ENCODE measurements around the gene INTS4. TPM values are rescaled to one million over a fixed set of nuclear protein-coding genes. Genes with fewer than 3 reads are reported as not detected.
"Not testable (repeated sequence)": the region's sequence is repeated elsewhere in the genome, so short reads cannot be mapped to it uniquely, and the experiment has no call there.

The INTS4 gene
- polyA plus RNA-seq, 1 donor = 30.3 TPM

DNA sequence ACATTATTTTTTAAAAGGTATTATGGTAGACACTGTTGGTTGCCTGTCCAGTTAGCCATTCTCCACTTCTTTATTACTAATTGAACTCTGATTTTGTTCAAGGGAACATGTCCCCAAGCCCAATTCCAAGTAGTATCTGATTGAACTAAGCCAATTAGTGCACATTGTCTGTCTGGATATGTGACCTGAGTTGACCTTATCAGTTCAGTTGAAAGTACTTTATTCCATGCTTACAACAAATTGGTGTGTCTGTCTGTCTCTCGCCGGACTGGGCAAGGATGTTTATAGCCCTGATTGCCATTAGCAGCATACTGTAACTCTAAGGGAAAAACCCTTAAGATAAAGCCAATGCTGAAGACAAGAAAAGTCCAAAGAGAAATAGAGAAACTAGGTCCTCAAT lies 85.6 kb downstream of the INTS4 start:
- no peak overlapping the region for H3K27ac ChIP-seq (ENCODE audit: low read length)
- no CpG with 5 or more reads among the region's 2 CpGs for WGBS (ENCODE audit: insufficient coverage, low lambda C conversion rate)
- H3K4me1 ChIP-seq (ENCODE audit: control insufficient read depth, insufficient read depth, low read length) = peaks cover 4% of the 10 kb centered on the region
- no peaks in the 10 kb centered on the region for H3K27me3 ChIP-seq (ENCODE audit: control insufficient read depth, insufficient read depth, low read length)
- no peaks in the 10 kb centered on the region for H3K9me3 ChIP-seq (ENCODE audit: control insufficient read depth, low read depth, low read length)
- peaks cover 16% of the 10 kb centered on the region for H3K36me3 ChIP-seq (ENCODE audit: control insufficient read depth, insufficient read depth, low read length)
- H3K4me3 ChIP-seq (ENCODE audit: low read length) = no peak overlapping the region
- DNase-seq = peak in 1 of 2 donors; percentile 7

DNA sequence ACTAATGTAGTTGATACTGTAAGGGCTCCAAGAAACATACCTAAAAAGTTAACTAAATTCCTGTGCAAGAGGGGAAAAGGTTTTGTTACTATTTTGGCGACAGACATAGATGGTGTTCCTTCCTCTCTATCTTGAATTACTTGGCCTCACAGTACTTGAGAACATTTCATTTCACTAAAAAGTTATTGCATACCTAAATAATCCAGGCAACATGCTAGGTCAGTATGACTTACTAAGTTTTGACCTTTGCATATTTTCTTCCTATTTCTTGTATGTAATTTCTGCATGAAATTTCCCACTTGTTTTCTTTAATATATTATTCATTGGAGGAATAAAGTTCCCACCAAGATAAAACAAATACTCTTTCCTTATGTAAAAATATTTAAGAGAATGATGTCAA lies 99.5 kb downstream of the INTS4 start:
- not testable (repeated sequence) for H3K4me1 ChIP-seq (ENCODE audit: control insufficient read depth, insufficient read depth, low read length); H3K27ac ChIP-seq (ENCODE audit: low read length); DNase-seq; H3K4me3 ChIP-seq (ENCODE audit: low read length); H3K27me3 ChIP-seq (ENCODE audit: control insufficient read depth, insufficient read depth, low read length); H3K9me3 ChIP-seq (ENCODE audit: control insufficient read depth, low read depth, low read length)
- no CpG with 5 or more reads among the region's 1 CpG for WGBS (ENCODE audit: insufficient coverage, low lambda C conversion rate)
- H3K36me3 ChIP-seq (ENCODE audit: control insufficient read depth, insufficient read depth, low read length) = peaks cover 15% of the 10 kb centered on the region

DNA sequence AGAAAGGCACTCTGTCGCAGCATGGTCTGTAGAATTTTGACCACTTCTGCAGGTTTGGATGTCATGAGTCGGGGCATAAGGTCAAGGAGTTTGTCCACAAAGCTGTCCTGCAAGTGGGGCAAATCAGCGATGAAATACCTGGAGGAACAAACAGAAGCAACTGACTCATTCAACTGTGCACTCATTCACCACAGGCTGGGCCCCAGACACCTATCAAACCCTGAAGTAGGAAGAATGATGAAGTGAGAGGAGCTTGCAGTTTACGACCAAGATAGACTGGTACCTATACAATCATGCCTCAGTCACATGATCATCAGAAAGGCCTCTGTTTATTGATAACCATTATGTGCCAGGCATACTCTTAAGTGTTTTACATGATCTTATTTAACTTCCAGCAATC lies 102.8 kb downstream of the INTS4 start:
- H3K4me1 ChIP-seq (ENCODE audit: control insufficient read depth, insufficient read depth, low read length); H3K27me3 ChIP-seq (ENCODE audit: control insufficient read depth, insufficient read depth, low read length); H3K27ac ChIP-seq (ENCODE audit: low read length); H3K4me3 ChIP-seq (ENCODE audit: low read length); H3K9me3 ChIP-seq (ENCODE audit: control insufficient read depth, low read depth, low read length): not testable (repeated sequence)
- WGBS (ENCODE audit: insufficient coverage, low lambda C conversion rate) = no CpG with 5 or more reads among the region's 4 CpGs
- DNase-seq = peak in 1 of 2 donors; percentile 29
- H3K36me3 ChIP-seq (ENCODE audit: control insufficient read depth, insufficient read depth, low read length) = peaks cover 11% of the 10 kb centered on the region

DNA sequence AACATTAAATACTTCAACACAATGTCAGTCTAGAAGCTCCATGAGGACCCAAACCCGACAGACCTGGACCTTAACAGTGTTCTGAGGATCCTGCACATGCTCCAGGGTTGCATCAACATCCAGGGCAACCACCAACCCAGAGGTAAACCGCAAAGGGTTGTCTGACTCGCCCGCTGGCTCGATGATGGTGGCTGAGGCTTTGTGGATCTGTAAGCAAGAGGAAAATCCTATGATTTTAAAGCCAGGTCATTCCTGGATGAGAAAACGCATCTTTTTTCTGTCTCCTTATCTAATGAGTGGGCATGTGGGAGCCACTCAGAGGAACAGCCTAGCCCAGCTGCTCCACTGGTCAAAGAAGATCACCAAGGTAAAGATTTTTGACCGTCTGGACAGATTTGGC lies 103.2 kb downstream of the INTS4 start:
- DNase-seq; H3K27ac ChIP-seq (ENCODE audit: low read length); H3K27me3 ChIP-seq (ENCODE audit: control insufficient read depth, insufficient read depth, low read length); H3K9me3 ChIP-seq (ENCODE audit: control insufficient read depth, low read depth, low read length); H3K4me3 ChIP-seq (ENCODE audit: low read length); H3K4me1 ChIP-seq (ENCODE audit: control insufficient read depth, insufficient read depth, low read length): not testable (repeated sequence)
- WGBS (ENCODE audit: insufficient coverage, low lambda C conversion rate) = no CpG with 5 or more reads among the region's 7 CpGs
- H3K36me3 ChIP-seq (ENCODE audit: control insufficient read depth, insufficient read depth, low read length) = peaks cover 14% of the 10 kb centered on the region

DNA sequence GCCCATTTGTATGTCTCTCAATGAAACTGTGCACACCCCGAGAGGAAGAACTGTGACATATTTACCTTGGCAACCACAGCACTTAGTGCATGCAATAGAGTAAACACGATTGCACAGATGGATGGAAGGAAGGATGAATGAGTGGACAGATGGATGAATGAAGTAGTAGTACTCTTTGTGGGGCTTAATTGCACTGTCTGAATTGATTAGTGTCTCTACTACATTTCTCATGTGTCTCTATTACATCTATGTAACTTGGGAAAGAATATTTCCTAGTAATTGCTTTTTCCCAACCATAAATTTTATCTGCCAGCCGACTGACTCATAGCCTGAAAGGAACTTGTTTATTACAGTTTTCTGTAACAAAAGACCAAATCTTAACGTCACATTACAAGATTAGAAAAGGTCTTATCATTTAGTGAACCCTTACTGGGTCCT lies 103.8 kb downstream of the INTS4 start:
- peak in 1 of 2 donors; percentile 55 for DNase-seq
- not testable (repeated sequence) for H3K27me3 ChIP-seq (ENCODE audit: control insufficient read depth, insufficient read depth, low read length); H3K27ac ChIP-seq (ENCODE audit: low read length); H3K9me3 ChIP-seq (ENCODE audit: control insufficient read depth, low read depth, low read length); H3K4me1 ChIP-seq (ENCODE audit: control insufficient read depth, insufficient read depth, low read length); H3K4me3 ChIP-seq (ENCODE audit: low read length)
- peaks cover 17% of the 10 kb centered on the region for H3K36me3 ChIP-seq (ENCODE audit: control insufficient read depth, insufficient read depth, low read length)
- WGBS (ENCODE audit: insufficient coverage, low lambda C conversion rate) = no CpG with 5 or more reads among the region's 4 CpGs

DNA sequence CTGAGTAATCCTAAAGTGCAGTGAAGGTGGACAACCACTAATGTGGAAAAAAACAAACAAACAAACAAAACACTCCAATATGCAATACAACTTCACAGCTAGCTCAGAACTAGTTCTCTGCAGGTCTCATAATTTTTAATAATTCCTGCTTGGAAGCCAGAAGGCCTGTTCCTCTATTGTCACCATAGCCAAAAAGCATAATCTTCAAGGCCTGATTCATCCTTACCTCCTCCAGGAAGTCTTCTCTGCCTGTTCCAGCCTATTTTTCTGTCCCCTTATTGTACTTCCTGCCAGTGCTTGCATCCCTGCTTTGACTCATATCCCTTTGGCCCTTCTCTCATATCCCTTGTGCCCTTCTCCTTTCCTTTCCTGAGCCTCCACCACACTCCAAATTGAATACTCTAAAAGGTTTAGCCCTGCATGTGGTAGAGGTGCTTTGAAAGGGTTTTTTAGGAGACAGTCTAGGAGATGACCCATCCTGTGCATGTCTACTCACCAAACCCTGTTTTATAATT lies 104.3 kb downstream of the INTS4 start:
- not testable (repeated sequence) for H3K4me1 ChIP-seq (ENCODE audit: control insufficient read depth, insufficient read depth, low read length); H3K27me3 ChIP-seq (ENCODE audit: control insufficient read depth, insufficient read depth, low read length); H3K9me3 ChIP-seq (ENCODE audit: control insufficient read depth, low read depth, low read length); H3K27ac ChIP-seq (ENCODE audit: low read length); DNase-seq; H3K4me3 ChIP-seq (ENCODE audit: low read length)
- H3K36me3 ChIP-seq (ENCODE audit: control insufficient read depth, insufficient read depth, low read length) = peaks cover 17% of the 10 kb centered on the region

DNA sequence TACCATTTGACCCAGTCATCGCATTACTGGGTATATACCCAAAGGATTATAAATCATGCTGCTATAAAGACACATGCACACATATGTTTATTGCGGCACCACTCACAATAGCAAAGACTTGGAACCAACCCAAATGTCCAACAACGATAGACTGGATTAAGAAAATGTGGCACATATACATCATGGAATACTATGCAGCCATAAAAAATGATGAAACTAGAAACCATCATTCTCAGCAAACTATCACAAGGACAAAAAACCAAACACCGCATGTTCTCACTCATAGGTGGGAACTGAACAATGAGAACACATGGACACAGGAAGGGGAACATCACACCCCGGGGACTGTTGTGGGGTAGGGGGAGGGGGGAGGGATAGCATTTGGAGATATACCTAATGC lies 105.4 kb downstream of the INTS4 start:
- H3K27me3 ChIP-seq (ENCODE audit: control insufficient read depth, insufficient read depth, low read length); H3K9me3 ChIP-seq (ENCODE audit: control insufficient read depth, low read depth, low read length); H3K27ac ChIP-seq (ENCODE audit: low read length); H3K4me1 ChIP-seq (ENCODE audit: control insufficient read depth, insufficient read depth, low read length); DNase-seq; H3K4me3 ChIP-seq (ENCODE audit: low read length): not testable (repeated sequence)
- WGBS (ENCODE audit: insufficient coverage, low lambda C conversion rate) = no CpG with 5 or more reads among the region's 5 CpGs
- peaks cover 24% of the 10 kb centered on the region for H3K36me3 ChIP-seq (ENCODE audit: control insufficient read depth, insufficient read depth, low read length)

DNA sequence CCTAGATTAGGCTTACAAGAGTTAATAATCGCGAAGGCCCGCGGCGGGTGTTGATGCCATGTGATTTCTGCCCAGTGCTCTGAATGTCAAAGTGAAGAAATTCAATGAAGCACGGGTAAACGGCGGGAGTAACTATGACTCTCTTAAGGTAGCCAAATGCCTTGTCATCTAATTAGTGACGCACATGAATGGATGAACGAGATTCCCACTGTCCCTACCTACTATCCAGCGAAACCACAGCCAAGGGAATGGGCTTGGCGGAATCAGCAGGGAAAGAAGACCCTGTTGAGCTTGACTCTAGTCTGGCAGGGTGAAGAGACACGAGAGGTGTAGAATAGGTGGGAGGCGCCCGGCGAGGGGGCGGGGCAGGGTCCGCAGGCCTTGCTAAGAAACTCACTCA lies 108.1 kb downstream of the INTS4 start:
- Histone ChIP-seq H3K9me3 (ENCODE audit: control insufficient read depth, low read depth, low read length) (no peaks in the 10 kb centered on the region), H3K4me3 (ENCODE audit: low read length) (no peak overlapping the region), H3K27me3 (ENCODE audit: control insufficient read depth, insufficient read depth, low read length) (no peaks in the 10 kb centered on the region), H3K36me3 (ENCODE audit: control insufficient read depth, insufficient read depth, low read length) (peaks cover 34% of the 10 kb centered on the region), H3K27ac (ENCODE audit: low read length) (no peak overlapping the region), H3K4me1 (ENCODE audit: control insufficient read depth, insufficient read depth, low read length) (peaks cover 4% of the 10 kb centered on the region)
- peak in 1 of 2 donors; percentile 20 for DNase-seq
- WGBS (ENCODE audit: insufficient coverage, low lambda C conversion rate) = no CpG with 5 or more reads among the region's 18 CpGs

DNA sequence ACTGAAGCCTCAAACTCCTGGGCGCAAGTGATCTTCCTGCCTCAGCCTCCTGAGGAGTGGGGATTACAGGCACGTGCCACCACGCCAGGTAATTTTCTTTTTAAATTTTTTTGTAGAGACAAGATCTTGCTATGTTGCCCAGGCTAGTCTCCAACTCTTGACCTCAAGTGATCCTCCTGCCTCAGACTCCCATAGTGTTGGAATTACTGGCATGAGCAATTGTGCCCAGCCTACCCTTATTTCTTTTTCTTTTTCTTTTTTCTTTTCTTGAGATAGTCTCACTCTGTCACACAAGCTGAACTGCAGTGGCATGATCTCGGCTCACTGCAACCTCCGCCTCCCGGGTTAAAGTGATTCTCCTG lies 109.7 kb downstream of the INTS4 start:
- H3K4me3 ChIP-seq (ENCODE audit: low read length) = no peak overlapping the region
- peaks cover 42% of the 10 kb centered on the region for H3K36me3 ChIP-seq (ENCODE audit: control insufficient read depth, insufficient read depth, low read length)
- DNase-seq = no peak
- no peaks in the 10 kb centered on the region for H3K9me3 ChIP-seq (ENCODE audit: control insufficient read depth, low read depth, low read length)
- no peaks in the 10 kb centered on the region for H3K27me3 ChIP-seq (ENCODE audit: control insufficient read depth, insufficient read depth, low read length)
- H3K27ac ChIP-seq (ENCODE audit: low read length) = no peak overlapping the region
- H3K4me1 ChIP-seq (ENCODE audit: control insufficient read depth, insufficient read depth, low read length) = no peaks in the 10 kb centered on the region
- no CpG with 5 or more reads among the region's 6 CpGs for WGBS (ENCODE audit: insufficient coverage, low lambda C conversion rate)

DNA sequence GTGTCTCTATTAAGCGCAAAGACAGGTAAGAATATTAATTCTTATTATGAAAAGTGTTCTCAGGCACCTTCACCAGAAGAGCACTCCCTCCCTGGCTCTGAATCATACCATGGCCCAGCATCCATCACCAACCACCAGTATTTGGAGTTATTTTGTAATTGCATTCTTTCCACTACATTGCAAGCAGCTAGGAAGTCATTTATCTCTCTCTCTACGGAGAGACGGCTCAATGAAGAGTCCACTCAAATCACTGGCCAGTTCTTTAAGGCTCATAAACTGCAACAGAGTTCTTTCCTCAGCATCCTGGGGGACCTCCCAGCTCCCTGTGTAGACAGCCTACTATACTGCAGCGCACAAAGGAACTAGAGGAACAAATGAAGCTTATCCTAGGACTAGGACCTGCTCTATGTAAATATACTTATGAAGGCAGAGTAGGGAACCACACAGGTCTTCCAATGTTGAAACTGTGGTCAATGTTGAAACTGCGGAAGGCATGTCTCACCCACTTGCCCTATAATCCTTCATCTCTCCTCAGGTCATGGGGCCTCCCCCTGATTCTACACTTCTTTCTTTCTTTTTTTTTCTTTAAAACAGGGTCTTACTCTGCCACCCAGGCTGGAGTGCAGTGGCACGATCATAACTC lies 110.2 kb downstream of the INTS4 start:
- Histone ChIP-seq H3K4me3 (ENCODE audit: low read length) (no peak overlapping the region), H3K9me3 (ENCODE audit: control insufficient read depth, low read depth, low read length) (no peaks in the 10 kb centered on the region), H3K4me1 (ENCODE audit: control insufficient read depth, insufficient read depth, low read length) (no peaks in the 10 kb centered on the region), H3K27ac (ENCODE audit: low read length) (no peak overlapping the region), H3K27me3 (ENCODE audit: control insufficient read depth, insufficient read depth, low read length) (no peaks in the 10 kb centered on the region), H3K36me3 (ENCODE audit: control insufficient read depth, insufficient read depth, low read length) (peaks cover 47% of the 10 kb centered on the region)
- WGBS (ENCODE audit: insufficient coverage, low lambda C conversion rate) = no CpG with 5 or more reads among the region's 6 CpGs
- DNase-seq = no peak

DNA sequence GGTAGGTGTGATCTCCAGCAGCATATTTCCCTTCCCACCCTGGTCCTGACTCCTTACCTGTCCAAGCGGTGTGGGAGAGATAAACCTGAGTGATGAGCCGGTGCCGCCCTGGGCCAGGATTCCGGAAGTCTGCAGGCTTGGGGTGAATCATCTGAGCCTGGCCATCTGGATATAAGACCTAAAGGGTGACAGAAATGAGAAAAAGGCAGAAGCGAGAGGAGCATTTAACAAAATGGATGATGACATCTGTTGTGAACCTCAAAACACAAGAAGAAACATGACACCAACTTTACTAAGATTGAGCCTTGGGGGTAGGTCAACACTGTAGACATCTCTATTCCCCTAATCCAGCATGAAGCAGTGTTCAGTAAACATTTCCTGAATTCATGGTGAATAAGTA lies 110.7 kb downstream of the INTS4 start:
- H3K9me3 ChIP-seq (ENCODE audit: control insufficient read depth, low read depth, low read length) = no peaks in the 10 kb centered on the region
- 100% methylated on average over 1 of the region's 5 CpGs for WGBS (ENCODE audit: insufficient coverage, low lambda C conversion rate)
- H3K4me1 ChIP-seq (ENCODE audit: control insufficient read depth, insufficient read depth, low read length) = no peaks in the 10 kb centered on the region
- DNase-seq = no peak
- H3K4me3 ChIP-seq (ENCODE audit: low read length) = no peak overlapping the region
- H3K27me3 ChIP-seq (ENCODE audit: control insufficient read depth, insufficient read depth, low read length) = no peaks in the 10 kb centered on the region
- no peak overlapping the region for H3K27ac ChIP-seq (ENCODE audit: low read length)
- H3K36me3 ChIP-seq (ENCODE audit: control insufficient read depth, insufficient read depth, low read length) = peaks cover 52% of the 10 kb centered on the region
